GM21619 (cell line): Measurements from ENCODE around the gene ZNF283.
"Not testable (repeated sequence)": the region's sequence is repeated elsewhere in the genome, so short reads cannot be mapped to it uniquely, and the experiment has no call there.

ENCODE experiments used
- ATAC-seq: cut with Tn5 transposase; IDR thresholded peaks from one replicate; pipeline ENCODE4 v1.9.1; 2021; ENCODE audit not compliant: unreplicated experiment

Gene ZNF283

DNA sequence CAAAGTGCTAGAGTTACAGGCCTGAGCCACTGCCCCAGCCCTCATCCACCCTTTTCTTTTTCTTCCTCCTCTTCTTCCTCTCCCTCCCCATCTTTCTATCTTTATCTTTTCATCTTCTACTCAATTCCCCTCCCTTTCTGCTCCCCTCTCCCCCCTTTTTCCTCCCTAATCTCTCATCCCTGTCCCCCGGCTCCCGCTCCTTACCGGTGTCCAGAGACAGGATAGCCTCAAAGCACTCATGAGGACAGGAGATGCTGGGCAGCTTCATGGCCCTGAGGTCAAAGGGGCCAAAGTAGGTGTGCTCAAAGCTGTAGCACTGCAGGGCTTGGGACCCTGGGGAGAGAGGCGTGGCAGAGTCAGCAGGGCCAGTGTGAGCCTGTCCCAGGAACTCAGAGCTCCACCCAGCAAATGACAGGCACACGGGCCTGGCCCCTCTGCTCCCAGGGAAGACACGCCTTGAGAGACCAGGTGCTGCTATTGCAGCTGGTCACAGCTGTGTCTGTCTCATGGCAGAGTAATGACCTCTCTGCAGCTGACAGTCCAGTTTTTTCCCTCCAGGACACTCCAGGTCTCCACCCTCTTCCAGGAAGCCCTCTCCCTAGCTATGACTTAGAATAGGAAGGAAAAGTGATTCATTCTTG is 27.5 kb upstream of the ZNF283 start:
- ATAC-seq, result no peak

DNA sequence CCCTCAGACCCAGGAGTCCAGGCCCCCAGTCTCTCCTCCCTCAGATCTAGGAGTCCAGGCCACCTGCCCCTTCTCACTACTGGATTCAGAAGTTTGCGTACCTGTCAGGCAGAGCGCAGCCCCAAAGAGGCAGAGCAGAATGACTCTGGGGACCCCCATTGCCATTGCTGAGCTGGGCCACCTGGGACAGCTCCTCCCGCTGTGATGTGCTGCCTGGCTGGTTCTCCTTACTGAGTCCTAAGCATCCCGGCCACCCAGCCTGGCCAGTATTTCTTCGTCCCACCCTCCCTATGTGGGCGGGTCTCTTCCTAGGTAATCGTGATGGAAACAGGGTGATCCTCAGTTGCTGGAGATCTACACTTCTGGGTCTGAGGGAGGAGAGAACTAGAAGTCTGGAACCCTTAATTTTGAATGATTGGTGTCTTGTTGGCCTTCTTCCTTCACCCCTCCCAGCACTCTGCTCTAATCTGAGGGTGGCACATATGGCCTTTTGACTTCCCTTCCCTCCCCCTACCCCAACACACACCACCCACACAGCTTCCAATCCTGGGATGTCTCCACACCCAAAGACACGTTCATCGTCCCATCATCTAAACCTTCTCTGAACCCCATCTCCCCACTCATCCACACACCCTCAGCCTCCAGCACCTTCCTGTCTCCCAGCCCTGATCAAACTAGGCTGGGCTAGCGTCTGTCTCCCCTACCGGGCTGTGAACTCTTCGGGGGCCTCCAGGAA is 24.7 kb upstream of the ZNF283 start, which contains the start of gene LYPD5:
Gene LYPD5, minus strand, starts transcription at position 232 of the 736 bp plus-strand sequence. Its CDS starts 67 bp downstream, at position 165.
- ATAC-seq, result no peak

DNA sequence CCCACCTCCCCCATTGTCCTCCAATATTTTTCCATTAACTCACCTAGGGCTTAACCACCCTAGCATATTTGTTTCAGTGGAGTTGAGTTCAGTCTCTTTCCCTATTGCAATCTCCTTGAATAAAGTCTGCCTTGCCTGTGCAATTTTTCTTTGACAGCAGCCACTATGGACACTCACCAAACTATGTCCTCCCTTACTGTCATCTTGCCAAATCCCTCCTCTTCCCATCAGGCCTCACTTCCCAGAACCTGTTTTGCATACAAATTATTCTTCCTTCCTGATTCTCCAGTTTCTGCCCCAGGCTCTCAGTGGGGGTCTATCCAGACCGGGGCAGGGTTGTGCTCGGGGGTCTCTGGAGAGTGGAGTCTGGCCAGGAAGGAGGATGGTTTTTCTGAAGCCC is 22.7 kb upstream of the ZNF283 start:
- ATAC-seq, result no peak

DNA sequence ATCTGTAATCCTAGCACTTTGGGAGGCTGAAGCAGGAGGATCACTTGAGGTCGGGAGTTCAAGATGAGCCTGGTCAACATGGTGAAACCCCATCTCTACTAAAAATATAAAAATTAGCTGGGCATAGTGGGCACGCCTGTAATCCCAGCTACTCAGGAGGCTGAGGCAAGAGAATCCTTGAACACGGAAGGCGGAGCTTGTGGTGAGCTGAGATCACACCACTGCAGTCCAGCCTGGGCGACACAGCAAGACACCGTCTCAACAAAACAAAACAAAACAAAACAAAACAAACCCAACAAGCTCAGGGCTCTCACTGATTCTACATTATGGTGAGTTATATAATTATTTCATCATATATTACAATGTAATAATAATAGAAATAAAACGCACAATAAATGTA is 20.7 kb upstream of the ZNF283 start:
- ATAC-seq, result not testable (repeated sequence)

DNA sequence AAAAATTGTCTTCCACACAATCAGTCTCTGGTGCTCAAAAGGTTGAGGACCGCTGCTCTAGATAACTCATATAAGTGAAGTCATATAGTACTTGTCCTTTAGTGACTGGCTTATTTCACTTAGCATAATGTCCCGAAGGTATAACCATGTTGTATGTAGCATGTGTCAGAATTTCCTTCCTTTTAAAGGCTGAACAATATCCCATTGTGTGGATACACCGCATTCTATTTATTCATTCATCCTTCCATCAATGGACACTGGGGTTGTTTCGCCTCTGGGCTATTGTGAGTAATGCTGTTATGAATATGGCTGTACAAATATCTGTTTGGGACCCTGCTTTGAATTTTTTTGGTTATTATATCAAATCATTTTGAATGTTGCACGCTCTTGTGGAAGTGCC is 20.3 kb upstream of the ZNF283 start:
- no peak for ATAC-seq

DNA sequence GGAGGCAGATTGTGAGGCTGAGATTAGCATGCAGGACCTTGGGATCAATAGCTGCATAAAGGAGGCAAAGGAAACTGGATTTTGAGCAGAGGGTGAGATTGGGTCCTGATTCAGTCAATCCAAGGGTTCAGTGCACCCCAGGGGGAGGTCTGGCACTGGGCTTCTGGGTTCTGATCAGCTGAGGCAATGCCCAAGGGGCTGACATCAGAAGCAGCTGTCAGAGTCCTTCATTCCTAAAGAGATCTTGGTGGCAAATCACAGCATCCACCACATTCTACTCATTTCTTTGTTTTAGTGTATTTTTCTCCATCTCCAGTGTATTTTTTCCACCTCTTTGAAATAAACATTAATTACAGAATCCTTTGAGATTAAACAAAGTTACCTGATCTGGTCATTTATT is 19.5 kb upstream of the ZNF283 start:
- ATAC-seq, result no peak

DNA sequence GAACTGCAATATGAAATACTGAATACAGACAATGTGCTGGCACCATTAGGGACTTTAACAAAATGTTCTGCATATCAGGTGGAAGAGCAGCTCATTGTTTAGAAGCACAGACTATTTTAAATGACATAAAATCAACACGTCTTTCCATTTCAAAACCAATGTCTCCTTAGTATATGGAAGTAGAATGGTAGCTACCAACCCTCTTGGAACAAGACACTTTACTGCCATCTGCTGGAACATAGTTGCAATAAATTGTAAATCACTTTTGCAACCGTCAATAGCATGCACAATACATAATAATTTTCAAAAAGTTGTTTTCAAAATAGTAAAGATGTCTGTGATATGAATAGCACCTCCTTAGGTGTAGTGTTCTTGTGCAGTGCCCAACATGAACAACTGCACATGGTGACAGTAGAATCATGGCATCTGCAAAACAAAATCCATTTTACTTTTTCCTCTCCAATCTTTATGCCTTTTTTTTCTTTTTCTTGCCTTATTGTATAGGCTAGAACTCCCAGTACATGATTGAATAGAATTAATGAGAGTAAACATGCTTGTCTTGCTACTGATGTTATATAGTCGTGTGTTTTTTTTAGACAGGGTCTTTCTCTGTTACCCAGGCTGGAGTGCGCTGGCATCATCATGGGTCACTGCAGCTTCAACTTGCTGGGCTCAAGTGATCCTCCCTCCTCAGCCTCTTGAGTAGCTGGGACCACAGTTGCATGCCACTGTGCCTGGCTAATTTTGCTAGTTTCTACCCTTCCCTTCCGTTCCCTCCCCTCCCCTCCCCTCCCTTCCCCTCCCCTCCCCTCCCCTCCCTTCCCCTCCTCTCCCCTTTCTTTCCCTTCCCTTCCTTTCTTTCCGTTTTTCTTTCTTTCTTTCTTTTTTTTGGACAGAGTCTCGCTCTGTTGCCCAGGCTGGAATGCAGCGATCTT is 17.1 kb upstream of the ZNF283 start:
- ATAC-seq, result no peak

DNA sequence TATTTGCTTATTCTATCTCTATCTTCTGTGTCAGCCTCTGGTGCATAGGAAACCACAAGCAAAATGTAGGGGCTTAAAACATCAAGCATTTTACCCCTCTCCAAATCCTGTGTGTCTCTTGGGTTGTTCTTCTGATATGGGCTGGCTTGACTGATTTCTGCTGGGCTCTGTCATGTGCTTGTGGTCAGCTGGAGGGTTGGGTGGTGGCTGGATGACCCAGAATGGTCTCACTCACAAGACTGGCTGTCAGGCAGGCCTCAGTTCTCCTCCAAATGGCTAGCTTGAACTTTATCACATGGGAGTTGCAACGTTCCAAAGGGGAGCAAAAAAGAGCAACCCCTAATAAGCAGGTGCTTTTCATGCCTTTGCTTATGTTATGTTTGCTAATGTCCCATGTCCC is 15.3 kb upstream of the ZNF283 start:
- no peak for ATAC-seq

DNA sequence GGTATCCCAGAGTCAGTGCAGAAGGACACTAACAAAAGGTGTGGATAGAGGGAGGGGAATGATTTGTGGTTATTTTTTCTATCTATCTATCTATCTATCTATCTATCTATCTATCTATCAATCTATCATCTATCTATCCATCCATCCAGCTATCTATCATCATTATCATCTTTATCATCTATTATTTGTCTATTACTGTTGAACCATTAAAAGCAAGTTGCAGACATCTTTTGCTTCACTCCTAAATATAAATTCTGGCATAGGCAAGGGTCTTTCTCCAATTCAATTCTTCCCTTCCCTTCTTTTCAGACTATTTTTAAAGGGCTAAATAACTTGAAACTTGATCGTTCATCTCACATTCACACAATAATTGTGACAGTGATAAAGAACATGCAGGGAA is 14.9 kb upstream of the ZNF283 start:
- no peak for ATAC-seq

DNA sequence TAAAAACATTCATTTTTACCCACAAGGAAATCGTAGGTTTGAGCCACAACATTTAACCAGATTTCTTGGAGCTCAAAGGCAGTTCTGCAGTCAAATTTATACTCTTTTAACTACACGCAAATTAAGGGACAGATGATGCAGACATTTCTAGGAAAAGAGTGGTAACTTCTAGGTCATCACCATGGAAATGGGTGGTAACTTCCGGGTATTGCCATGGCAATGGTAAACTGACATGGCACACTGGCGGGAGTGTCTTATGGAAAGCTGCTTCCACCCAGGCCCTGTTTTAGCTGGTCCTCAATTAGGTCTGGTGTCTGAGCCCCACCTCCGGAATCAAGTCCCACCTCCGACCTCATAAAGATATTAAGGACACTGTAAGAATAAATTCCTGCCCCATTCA is 14.4 kb upstream of the ZNF283 start:
- ATAC-seq, result no peak

DNA sequence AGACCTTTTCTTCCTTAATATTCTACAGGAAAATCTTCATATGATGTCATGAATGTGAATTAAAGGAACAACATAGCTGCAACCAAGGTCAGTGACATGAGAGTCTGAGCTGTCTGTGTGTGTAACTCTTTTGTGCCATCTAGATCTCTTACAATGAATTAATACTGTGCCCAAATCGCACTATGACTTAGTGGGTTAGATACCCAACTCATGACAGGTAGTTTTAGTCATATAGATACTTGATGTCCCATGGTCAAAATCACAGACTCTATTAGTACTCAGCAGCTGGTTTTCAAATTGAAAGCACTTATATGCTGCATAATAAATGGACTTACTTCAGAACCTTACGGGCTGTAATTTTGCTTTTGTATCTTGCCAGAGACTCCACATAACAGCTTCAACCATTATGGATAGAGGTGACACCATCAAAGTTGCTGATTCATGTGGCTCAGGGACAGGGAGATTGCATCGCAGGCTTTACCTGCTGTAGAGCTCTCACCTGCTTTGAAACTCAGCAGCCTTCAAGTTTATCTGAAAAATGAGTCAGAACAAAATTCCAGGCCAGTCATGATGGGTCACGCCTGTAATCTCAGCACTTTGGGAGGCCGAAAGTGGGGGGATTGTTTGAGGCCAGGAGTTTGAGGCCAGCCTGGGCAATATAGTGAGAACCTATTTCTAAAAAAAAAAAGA is 12.3 kb upstream of the ZNF283 start:
- ATAC-seq, result no peak

DNA sequence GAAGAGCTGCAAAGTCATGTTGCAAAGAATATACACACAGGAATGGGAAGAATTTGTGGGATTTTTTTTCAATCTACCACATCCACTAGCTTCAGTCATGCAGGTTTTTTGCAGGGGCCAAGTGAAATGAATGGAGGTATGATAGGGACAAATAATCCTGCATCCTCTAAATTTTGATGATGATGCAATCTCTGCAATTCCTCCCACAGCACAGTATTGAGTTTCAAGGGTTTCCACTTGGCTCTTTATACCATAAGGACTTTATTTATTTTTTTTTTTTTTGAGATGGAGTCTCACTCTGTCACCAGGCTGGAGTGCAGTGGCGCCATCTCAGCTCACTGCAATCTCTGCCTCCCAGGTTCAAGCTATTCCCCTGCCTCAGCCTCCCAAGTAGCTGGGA is 9.7 kb upstream of the ZNF283 start:
- ATAC-seq, result not testable (repeated sequence)

DNA sequence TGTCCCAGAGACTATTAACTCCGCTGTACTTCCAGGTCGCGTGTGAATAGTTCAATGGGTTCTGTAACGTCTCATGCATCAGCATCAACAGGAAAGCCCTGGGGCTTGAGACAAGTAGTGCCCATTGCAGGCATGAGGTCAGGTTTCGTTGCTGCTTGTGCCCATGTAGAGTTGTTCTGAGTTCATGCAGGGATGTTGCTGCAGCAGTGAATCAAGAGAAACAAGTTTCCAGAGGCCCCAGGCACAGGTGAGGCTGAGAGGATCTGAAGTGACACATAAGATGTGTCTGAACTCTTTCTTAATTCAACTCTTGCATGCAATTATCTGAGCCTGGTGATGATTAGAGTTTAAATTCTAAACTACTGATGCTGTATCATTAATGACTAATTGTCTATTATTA is 8.6 kb upstream of the ZNF283 start:
- no peak for ATAC-seq

DNA sequence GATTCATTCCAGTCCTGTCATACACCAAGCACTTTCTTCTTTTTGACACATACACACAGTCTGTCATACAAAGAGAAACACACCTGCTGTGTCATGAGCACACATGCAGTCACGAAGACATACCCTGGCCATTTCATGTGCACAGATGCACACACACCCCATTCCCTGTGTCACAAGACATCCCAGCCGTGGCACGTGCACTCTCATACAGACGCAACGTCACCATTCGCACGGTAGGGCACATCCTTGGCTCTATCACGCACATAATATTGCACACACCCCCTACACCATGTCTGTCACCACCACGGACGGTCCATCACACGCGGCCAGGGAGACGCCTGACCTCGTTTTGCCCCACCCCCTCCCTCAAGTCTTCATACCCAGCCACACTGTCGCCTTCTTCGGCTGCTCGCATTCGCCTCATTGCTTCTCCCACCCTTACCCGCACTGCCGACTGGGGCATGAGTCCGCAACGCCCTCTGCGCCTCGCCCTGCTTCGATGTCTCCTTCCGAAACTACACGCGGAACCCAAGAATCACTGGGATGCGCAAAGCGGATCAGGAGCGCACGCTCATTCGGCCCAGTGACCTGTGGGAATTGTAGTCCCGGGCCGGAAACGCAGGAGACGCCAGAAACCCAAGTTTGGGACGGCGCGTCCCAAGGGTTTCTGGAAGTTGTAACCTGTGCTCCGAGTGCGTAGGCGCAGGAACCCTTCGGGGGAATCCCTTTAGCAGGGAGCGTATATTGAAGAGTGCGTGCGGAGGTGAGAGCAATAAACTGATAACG is 6.8 kb upstream of the ZNF283 start:
- no peak for ATAC-seq

DNA sequence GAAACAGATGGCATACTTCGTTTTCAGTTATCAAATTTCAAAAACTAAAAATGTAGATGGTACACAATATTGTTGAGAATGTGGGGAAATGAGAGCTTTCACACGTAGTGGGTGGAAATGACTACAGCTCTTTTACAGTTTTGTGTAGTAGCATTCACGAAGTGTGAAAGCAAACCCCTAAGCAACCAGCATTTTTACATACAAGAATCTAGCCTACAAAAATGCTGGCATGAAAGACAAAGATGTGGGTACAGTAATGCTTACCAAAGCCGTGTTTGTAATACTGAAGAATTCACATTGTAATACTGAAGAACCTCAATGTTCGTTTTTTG is 6.3 kb upstream of the ZNF283 start:
- ATAC-seq, result no peak

DNA sequence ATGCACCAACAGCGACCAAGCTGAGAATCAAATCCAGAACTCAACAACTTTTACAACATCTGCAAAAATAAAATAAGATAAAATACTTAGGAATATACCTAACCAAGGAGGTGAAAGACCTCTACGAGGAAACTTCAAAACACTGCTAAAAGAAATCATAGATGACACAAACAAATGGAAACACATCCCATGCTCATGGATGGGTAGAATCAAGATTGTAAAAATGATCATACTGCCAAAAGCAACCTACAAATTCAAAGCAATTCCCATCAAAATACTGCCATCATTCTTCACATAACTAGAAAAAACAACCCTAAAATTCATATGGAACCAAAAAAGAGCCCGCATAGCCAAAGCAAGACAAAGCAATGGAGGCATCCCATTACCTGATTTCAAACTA is 3.3 kb upstream of the ZNF283 start:
- ATAC-seq, result not testable (repeated sequence)

DNA sequence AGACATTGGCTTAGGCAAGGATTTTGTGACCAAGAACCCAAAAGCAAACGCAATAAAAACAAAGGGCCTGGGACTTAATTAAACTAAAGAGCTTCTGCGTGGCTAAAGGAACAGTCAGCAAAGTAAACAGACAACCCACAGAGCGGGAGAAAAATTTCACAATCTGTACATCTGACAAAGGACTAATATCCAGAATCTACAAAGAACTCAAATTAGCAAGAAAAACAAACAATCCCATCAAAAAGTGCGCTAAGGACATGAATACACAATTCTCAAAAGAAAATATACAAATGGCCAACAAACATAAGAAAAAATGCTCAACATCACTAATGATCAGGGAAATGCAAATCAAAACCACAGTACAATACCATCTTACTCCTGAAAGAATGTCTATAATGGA is 2.5 kb upstream of the ZNF283 start:
- not testable (repeated sequence) for ATAC-seq

DNA sequence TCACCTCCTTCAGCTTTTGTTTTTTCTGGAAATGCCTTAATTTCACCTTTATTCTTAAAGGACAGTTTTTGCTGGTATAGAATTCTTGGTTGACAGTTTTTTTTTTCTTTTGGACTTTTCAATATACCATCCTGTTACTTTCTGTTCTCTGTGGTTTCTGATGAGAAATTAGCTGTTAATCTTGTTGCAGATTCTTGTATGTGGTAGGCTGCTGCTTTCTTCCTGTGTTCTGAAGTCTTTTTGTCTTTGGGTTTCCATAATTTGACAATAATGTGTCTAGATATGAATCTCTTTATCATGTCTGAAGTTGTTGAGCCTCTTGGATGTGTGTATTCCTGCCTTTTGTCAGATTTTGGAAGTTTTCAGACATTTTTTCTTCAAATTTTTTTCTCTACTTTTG is 12.0 kb downstream of the ZNF283 start:
- ATAC-seq, result no peak

DNA sequence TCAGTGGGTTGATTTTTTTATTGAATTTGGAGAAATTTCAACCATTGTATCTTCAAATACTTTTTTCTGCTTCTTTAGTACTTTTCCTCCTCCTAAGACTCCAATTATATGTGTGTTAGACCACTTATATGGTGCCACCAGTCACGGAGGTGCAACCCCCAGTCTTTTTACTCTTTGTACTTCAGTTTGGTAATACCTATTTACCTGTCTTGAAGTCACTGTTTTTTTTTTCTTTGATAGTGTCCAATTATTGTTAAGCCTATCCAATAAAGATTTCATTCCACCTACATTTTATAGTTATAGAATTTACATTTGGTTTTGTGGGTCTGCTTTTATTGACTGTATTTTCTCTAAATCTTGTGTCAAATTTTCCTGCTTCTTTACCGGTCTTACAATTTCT is 14.9 kb downstream of the ZNF283 start:
- ATAC-seq, result no peak

DNA sequence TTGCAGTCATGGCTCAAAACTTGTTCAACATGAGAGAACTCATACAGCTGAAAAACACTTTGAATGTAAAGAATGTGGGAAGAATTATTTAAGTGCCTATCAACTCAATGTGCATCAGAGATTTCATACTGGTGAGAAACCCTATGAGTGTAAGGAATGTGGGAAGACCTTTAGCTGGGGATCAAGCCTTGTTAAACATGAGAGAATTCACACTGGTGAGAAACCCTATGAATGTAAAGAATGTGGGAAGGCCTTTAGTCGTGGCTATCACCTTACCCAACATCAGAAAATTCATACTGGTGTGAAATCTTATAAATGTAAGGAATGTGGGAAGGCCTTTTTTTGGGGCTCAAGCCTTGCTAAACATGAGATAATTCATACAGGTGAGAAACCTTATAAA is 20.1 kb downstream of the ZNF283 start:
- ATAC-seq, result no peak
